Renal pelvis (tissue), 4 donors: Measurements from ENCODE around the gene CROT. TPM values are rescaled to one million over a fixed set of nuclear protein-coding genes. Genes with fewer than 3 reads are reported as not detected.

Source experiments
- DNase-seq: peaks from one replicate; pipeline ENCODE4 v3.0.0-alpha.2; 2013
- polyA plus RNA-seq, 3 donors: library from polyadenylated mRNA; unstranded; fragments of 120-200 nt; gene quantifications; one replicate each; pipeline ENCODE4 v1.2.1, GENCODE V29; 2013; ENCODE audit not compliant: insufficient read length in 3 of 3

CROT gene
- polyA plus RNA-seq, 3 donors: 25.3 to 44.5 (median 37.2) TPM

- no peak for DNase-seq
Measured at GRCh38 chr7:87331687-87332252, 13.7 kb upstream of the CROT start.

- DNase-seq: no peak
Measured at GRCh38 chr7:87332321-87332720, 13.1 kb upstream of the CROT start.

- no peak for DNase-seq
Measured at GRCh38 chr7:87336136-87336535, 9.3 kb upstream of the CROT start.

- no peak for DNase-seq
Measured at GRCh38 chr7:87337331-87337730, 8.1 kb upstream of the CROT start.

GRCh38 chr7:87339373-87339897 lies 6.0 kb upstream of the CROT start:
- DNase-seq: peak; percentile 22

GRCh38 chr7:87341441-87341840 lies 4.0 kb upstream of the CROT start:
- DNase-seq: no peak

- DNase-seq: no peak
Measured at GRCh38 chr7:87342231-87342630, 3.2 kb upstream of the CROT start.

- no peak for DNase-seq
Measured at GRCh38 chr7:87344446-87344845, 1.0 kb upstream of the CROT start.

- no peak for DNase-seq
Measured at GRCh38 chr7:87345962-87346371, 503 bp downstream of the CROT start.

GRCh38 chr7:87347207-87347606 lies 1.7 kb downstream of the CROT start:
- DNase-seq: no peak

- no peak for DNase-seq
Measured at GRCh38 chr7:87347664-87348063, 2.2 kb downstream of the CROT start.

GRCh38 chr7:87354749-87355148 lies 9.3 kb downstream of the CROT start:
- peak; percentile 10 for DNase-seq

- DNase-seq: no peak
Measured at GRCh38 chr7:87356448-87356847, 11.0 kb downstream of the CROT start.

- DNase-seq: no peak
Measured at GRCh38 chr7:87359366-87359765, 13.9 kb downstream of the CROT start.

GRCh38 chr7:87361320-87361719 lies 15.9 kb downstream of the CROT start:
- DNase-seq: no peak

GRCh38 chr7:87363342-87363741 lies 17.9 kb downstream of the CROT start:
- DNase-seq: no peak

GRCh38 chr7:87364246-87364645 lies 18.8 kb downstream of the CROT start:
- no peak for DNase-seq

GRCh38 chr7:87369216-87369615 lies 23.8 kb downstream of the CROT start:
- DNase-seq: no peak

- DNase-seq: no peak
Measured at GRCh38 chr7:87370660-87371180, 25.3 kb downstream of the CROT start.

- no peak for DNase-seq
Measured at GRCh38 chr7:87375662-87376435, 30.4 kb downstream of the CROT start.

GRCh38 chr7:87380905-87381304 lies 35.4 kb downstream of the CROT start:
- peak; percentile 16 for DNase-seq

GRCh38 chr7:87391020-87391701 lies 45.7 kb downstream of the CROT start:
- no peak for DNase-seq
